HG03135 (cell line): ENCODE measurements around the gene USH2A.

ENCODE experiments used
- ATAC-seq: cut with Tn5 transposase; IDR thresholded peaks from one replicate; pipeline ENCODE4 v1.9.1; 2021; ENCODE audit warnings: mild to moderate bottlenecking, moderate library complexity; ENCODE audit not compliant: unreplicated experiment

The USH2A gene

DNA sequence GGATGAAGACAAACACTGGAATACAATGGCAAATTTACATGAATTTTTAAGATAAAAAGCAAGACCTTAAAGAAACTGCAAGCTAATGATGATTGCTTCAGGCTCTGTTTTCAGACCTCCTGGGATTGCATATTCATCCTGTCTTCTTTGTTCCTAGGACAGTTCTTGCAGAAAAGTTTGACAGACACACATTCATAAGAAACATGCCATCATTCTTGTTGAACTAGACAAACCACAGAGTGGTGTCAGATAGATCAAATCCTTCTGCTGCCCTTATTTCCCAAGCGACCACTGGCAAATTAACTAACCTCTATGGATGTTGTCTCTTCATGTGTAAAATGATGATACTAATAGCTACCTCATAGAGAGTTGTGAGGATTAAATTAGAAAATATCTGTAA, 674.8 kb downstream of the USH2A start:
- no peak for ATAC-seq

DNA sequence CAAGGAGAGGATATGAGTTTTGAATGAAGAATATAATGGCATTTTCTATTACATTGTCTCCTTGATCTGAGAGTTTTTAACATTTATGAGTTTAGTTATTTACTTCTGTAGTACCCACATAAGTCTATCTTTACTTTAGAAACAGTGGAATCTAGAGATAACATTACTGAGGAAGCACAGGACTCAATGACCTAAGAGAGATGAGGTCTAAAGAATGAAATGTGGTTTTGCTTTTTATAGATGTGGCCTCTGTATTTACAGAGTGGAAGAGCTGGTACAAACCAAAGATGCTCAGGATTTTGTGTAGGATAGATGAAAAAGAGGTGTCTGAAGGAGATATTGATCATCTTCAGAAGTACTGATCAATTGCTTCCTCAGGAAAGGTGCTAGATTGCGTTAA, 678.8 kb downstream of the USH2A start:
- ATAC-seq = no peak

DNA sequence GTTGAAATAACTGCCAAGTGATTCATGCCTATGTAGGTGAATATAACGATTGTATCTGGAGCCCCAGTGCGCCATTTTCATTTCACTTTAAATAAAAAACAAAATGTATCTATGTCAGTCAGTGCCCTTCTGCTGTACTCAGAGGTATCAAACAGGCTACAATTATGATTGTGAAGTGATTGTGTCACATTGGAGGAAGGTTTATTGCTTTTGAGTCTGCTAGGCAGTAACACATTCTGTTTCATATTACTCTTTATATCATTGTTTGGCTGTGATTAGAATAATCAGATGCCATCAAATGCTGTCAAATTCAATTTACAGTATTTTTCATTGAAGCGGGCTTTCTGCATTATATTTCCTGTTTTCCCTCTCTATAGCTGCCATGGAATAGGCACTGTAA, 684.2 kb downstream of the USH2A start:
- no peak for ATAC-seq

DNA sequence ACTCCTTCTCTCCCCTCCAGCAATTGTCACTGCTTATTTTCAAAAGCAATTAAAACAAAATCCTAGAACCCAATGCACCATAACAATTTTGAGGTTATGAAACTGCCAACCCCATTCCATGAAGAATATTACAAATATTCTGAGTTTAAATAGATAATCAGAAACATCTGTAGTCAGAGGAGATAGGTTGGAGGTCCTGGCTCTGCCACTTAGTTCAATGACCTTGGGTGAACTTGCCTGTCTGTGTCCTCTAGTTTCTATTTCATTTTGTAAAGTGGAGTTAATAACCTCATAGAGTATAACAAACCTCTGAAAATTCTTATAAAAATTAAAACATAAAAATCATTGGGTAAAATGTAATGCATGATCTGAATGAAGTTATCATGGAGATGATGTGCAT, 691.5 kb downstream of the USH2A start:
- ATAC-seq = no peak

DNA sequence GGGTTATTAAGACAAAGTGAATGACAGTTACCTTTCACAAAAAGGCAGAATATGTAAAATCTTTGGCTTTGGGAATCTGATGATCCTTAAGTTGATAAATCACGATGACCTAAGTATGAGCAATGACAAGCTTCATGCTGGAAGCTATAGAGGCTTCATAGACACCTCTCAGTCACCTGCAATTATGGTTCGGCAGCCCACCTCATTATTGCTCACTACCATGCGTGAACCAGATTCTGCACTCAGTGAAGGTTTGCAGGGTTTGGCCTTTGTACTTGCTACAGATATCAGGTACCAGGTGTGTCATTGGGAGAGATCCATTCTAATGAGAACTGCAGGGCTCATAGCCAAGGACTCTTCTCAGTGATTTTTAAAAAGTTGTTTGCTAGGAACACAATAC, 692.6 kb downstream of the USH2A start:
- no peak for ATAC-seq

DNA sequence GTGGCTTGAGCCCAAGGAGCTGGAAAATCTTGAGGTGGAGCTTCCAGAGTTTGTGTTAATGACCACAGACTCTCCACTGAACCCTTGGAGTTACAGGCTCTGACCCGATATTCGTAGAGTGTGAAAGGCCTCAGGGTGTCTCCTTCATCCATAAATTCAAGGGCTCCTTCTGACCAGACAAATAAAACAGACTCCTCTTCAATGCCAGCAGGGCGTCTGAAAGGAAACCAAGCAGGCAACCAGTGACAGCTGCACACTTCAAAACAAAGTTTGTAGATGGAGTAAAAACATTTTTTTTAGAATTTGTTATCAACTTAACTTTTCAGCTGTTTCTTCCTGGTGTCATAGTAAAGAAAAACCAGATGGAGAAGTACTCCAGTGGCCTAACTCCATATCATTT, 695.1 kb downstream of the USH2A start:
- ATAC-seq = no peak

DNA sequence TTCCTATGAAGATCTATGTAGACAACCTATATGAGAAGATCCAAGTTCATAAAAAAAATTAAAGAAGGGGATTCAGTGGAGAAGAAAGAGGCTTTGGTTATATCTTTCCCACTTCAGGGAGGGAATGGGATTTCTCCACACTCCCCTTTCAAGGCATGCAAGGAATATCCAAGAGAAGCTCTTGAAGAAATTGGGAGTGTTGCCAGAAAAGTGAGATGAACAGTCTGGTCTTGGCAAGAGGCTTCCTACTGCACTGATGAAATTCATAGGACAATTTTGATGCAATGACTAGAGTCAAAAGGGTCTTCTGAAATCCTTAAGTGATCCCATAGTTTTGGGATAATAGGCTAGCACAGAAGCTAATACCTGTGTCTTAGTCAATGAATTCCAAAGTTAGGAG, 703.1 kb downstream of the USH2A start:
- no peak for ATAC-seq

DNA sequence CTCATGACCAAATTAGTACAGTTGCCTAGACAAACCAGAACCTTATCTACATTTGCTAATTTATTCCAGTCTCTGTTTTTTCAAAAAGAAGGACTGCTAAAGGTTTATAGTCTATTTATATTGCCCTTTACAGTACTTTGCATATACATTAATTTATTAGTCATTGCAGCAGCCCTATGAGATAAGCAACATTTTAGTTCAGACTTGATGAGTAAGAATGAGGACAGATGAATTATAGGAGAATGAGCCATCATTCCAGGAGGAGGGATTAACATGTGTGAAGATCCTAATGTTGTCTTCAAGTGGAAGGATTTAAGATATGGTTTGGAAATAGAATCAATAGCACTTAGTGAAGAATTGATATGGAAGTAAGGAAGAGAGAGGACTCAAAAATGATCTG, 703.7 kb downstream of the USH2A start:
- ATAC-seq = no peak

DNA sequence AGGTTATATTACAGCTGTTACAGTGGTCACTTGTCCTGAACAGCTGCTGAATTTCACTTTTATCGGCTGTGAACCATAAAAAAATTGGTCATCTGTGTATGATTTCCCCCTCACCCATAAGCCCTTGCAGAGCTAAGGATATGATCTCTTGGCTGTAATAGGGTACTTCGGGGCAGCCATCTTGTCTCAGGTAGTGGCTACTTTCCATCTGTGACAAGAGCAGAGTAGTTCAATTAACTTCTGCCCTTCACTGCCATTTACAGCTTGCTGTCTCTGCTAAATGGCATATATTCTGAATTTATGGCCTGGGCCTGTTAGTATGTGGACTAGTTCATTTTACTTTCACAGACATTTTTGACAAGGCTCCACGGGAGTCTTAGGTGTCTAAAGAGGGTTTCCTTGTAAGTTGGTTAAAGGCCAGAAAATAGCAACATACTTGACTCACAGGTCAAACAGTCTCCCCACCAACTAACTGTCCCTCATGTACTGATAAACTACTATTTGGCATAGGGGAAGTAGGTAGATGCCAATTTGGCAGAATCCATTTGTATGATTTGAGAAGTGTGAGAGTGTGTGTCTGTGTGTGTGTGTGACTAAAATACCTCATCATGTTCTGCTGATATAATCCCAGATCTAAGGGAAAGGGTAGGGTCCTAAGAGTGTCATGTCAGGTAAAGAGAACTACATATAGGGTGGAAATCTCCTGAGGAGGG, 704.5 kb downstream of the USH2A start:
- no peak for ATAC-seq

DNA sequence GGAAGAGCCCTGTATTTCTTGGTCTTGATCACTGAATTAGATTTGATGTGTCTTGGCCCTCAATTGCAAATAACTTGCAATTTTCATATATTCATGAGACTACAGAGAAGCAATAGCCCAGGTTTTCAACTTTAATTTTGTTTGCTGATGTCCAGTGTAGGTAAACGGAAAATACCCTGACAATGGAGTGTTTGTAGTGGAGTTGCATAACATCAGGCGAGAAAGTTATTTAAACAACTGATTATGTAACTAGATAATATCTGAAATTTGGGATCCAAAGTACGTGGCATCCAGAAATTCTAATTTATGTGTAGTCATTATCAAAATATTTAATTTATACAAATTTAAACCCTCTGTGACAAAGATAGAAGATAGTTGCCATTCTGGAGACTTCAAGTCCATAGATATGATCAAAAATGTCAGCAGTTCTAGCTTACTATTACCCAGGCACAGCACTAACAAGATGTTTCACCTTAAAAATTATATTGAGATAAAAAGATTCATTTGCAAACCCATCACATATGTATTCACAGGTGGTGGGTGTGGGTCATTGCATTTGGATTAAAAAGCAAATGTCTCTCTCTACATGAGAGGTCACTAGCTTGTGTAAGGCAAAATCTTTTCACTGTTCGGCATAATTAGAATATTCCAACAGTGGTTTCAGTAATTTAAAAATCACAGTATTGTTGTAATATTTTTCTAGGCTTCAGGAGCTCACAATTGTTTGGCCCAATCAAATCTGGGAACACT, 705.4 kb downstream of the USH2A start:
- no peak for ATAC-seq

DNA sequence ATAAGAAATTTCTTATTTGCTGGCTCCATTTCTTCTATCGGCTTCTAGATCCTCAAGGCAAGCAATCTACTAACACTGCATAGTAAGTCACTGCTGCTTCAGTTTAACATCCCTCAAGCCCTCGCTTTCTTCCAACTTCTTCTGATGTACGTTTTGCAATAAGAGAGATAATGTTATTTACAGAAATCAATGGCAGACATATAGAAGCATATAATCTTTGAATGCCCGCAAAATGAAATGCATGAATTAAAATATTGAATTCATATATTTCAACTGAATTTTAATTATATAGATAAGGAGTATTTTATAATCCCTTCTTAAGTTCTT, 712.4 kb downstream of the USH2A start:
- no peak for ATAC-seq

DNA sequence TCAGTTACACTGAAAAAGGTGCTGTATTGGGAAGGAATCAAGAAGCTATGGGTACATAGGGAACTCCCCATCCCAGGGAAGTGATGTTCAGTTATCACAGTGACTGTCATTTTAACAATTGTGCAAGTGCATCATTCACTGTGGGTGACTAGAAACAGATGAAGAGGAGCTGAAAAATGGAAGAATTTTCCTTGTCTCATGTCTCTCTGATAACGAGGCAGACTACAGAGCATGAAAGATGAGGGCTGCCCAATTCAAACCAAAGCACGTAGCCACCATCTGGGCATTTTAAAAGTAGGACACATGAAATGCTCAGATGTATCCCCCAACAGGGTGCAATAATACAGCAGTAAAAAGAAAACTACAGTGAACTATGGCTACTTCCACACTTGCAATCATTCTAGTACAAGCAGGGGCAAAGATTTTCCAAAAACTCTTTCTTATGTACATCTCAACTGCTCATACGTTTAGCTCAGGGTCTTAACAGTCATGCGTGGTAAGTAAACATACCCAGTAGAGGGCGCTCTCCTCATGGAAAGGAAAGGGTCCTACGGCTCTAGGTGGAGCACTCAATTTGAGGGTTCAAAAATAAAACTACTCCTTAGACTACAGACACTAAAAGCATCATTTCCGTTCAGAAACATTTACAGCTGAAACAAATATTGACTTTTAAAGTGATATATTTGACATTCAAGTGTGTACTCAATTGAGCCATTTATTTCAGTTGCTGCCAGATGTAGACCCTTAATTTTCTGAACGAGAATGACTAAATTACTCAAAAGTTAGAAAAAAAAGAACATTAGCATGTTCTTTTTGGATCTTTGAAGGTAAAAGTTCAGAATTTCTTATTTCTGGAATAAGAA, 713.0 kb downstream of the USH2A start:
- ATAC-seq = peak; percentile 90

DNA sequence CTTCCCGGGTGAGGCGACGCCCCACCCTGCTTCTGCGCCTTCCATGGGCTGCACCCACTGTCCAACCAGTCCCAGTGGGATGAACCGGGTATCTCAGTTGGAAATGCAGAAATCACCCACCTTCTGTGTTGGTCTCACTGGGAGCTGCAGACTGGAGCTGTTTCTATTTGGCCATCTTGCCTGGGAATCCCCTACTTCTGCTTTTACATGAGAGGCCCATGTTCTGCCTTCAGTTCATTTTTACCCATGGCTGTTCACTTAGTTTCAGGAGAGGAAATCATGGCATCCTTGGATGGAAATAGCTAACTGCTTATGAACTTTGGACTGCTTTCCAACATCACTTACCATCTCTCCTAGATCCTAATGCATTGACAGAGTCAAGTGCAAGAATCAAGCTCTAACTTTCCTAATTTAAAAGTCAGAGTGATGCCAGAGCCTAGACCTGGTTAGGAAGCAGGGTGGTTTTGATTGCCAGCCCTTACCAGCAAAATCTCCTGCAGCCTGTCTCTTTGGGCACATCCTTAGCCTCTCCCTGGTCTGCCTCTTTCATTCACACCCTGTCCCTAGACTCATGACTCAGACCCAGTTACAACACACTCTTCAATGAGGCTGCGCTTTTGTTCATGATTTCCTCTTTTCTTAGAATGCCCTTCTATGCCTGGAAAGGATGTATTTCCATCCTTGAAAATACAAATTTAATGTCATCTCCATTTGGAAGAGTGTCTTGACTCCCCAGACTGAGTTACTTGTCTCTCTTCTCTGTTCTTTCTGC, 719.0 kb downstream of the USH2A start:
- no peak for ATAC-seq

DNA sequence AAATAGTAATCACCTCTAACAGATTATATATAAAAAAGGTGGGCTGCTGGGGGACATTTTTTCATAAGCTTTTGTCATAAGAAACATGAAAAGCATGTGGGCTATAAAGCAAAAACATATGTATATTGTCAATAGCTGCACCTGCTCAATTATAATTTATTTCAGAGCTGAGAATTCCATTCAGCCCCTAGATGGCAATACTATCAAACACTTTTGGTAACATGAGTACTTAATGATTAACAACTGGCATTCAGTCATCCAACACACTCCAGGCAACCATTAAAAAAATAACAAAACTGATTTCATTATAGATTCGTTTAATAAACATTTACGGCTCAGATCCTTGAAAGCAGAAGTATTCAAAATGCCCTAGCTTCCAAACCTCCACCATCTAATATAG, 741.0 kb downstream of the USH2A start:
- no peak for ATAC-seq

DNA sequence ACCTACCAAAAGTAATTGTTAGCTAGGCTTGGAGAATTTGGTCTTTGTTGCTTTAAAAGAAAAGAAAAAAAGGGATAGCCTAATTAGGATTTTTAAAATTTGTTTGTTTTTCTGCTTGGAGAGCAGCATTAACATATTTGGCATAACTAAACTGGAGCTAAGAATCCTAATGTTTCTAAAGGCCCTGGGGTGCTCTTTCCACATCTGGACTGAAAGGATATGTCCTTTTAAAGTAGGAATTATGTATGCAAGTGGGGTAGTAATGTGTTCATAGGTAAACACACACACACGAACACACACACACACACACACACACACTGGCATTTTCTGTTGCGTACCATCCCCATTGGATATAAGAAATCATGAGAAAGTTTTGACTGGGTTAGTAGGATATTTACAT, 742.2 kb downstream of the USH2A start:
- ATAC-seq = no peak

DNA sequence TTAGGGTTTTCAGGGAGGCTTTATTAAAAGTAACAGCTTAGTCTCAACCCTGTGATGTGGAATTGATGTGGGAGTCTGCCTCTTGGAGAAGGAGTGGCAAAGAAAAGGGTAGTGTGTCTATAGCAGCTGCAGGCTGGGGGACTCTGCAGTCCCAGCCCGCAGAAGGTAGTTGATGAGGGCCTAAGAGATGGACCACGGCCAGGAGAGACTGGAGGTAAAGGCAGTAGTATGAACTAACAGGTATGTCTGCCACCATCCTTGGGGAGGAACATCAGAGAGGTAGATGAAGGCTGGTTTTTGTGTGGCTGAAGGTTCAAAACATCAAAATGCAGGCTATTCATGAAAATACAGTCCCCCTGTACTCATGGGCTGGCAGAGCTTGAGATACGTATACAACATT, 744.0 kb downstream of the USH2A start:
- ATAC-seq = no peak

DNA sequence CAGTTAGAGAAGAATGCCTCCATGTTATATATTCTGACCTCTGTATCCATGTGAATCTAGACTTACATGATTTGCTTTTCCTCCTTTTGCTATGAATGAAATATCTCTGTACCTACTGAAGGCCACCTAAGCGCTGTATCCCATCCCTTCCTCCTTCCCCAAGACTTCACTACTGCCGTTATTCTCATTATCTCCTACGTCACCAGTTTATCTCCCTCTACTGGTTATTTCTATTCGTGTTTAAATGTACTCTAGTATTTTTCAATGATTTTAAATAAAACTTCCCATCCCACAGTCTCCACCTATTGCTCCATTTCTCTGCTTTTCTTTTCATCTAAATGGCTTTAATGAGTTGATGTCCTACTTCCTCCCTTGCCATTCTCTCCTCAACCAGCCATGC, 746.1 kb downstream of the USH2A start:
- ATAC-seq = no peak

DNA sequence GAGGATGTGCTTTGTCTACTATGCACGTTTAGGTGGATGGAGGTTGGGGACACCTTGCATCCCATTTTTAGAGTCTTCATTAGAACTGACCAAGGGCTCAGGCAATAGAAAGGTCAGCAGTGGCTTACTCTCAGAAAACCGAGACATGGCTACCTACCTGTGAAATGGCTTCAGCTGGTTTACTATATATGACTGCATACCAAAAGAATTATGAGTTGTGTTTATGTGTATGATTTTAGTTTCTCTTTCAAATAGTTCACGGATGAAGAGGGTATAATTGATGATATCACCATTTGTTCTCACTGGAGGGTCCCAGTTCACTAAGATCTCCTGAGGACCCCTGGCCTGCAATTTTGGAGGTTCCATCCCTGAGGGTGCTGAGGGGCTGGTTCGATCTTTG, 749.3 kb downstream of the USH2A start:
- no peak for ATAC-seq

DNA sequence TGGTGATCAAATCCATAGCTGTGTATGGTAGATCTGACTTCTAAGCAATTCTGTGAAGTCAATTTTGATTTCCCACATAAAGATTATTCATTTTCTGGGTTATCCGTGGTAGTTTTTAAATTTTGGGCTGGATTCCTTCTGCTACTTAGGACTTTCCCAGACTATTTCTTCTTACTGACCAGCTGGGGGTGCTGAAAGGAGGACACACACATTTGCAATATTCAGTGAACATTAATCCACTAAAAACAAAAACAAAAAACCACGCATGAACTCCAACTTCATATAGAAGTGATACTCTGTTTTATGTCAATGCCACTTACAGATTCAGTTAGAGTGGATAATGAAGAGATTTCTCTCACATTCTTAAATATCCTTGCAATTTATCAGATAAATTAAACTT, 750.8 kb downstream of the USH2A start:
- ATAC-seq = no peak

DNA sequence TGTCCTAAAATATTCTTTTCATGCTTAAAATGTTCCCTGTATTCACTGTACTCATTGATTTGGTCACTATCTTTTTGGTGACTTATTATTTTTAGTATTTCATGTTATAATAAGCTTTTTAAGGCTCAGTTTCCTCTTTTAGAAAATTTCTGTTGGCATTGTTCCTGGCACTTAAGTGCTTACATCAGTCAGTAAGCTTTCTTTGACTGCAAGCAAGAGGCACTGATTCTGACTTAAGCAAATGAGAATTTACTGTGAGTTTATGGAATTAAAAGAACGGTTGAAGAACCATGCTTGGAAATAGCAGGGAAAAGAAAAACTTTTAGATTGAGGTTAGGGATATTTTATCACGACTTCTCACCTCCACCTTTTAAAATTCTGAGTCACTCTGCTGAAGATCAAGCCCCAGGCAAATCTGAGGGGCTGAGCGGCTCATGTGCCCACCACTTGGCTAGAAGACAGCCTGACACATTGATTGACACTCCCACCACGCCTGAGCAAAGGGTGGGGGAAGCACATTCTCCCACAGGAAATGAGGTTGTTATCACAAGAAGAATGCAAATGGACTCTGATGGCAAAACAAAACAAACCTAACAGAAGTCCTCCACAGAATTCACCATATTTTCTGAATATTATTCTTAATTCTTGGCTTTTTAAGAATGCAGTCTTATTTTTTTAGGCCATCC, 753.3 kb downstream of the USH2A start:
- ATAC-seq = no peak

DNA sequence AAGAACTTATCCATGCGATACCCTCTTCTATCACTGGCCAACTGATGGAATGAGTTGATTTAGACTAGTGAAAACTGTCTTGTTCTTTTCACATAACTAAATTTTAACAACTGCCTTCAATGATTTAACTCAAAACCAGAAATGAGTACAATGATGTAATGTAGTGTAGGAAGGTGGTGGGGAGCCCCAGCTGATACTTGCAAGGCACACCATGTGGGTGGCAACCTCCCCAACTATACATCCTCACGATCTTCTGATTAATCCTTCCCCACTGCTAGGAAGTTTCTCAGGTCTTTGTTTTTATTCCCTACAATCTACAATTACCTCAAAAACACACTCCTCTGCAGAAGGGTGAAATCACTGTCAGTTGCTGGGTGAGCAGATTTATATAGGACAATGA, 755.5 kb downstream of the USH2A start:
- no peak for ATAC-seq
